Cardiac septum (tissue), 1 donor: ENCODE results near the gene LTV1. TPM values are rescaled to one million over a fixed set of nuclear protein-coding genes. Genes with fewer than 3 reads are reported as not detected.
"Not testable (repeated sequence)": the region's sequence is repeated elsewhere in the genome, so short reads cannot be mapped to it uniquely, and the experiment has no call there.

Source experiments
- DNase-seq: peaks from one replicate; pipeline ENCODE4 v3.0.0-alpha.2; 2020; ENCODE audit warnings: low spot score
- intact Hi-C: fragments of 100-400 bp; cut with DNase I; formaldehyde crosslinking; loops from one replicate; pipeline ENCODE4 v1.14.0; 2022
- total RNA-seq: library from RNA; stranded (reverse); fragmentation: NEBNext Ultra II Directional; extraction: Animal tissue kit (Norgen Biotek cat#: 25700); gene quantifications from one replicate; pipeline ENCODE4 v1.2.1, GENCODE V29; 2021
- donor health status: DM: no; HTN: no; CAD: no.

LTV1 gene
- total RNA-seq, 1 donor from 2014 or later = 14.6 TPM

GRCh38 chr6:143839196-143839595 lies 3.9 kb upstream of the LTV1 start:
- intact Hi-C loops = no loop called here
- DNase-seq = no peak

GRCh38 chr6:143840595-143841265 lies 2.4 kb upstream of the LTV1 start:
- intact Hi-C loops = loop anchor here (5.0 to 10.0 kb wide), 3 partner anchors 98 to 246 kb away; no protein-coding TSS in a partner anchor
- no peak for DNase-seq

GRCh38 chr6:143842461-143842901 lies 657 bp upstream of the LTV1 start:
- no peak for DNase-seq
- intact Hi-C loops = loop anchor here (5.0 to 10.0 kb wide), 3 partner anchors 100 to 248 kb away; no protein-coding TSS in a partner anchor

GRCh38 chr6:143843677-143843999 lies 500 bp downstream of the LTV1 start:
- intact Hi-C loops = loop anchor here (5.0 to 10.0 kb wide), 3 partner anchors 101 to 249 kb away; no protein-coding TSS in a partner anchor
- no peak for DNase-seq

DNA sequence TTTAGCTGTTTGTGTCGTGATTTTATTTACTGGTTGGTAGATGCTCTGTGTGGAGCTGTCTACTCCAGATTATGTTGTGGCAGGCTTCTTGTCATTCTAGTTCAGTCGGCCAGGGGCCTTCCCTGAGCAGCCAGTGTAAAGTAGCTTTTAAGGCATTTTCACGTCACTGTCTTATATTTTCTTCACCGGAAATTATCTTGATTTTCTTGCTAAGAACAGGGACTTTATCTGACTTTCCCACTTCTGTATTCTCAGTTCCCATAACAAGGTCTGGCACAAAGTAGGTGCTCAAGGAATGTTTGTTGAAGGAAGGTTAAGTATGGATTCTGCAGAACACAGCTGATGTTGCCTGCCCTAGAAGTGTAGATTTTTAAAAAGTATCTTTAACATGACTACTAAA lies 868 bp downstream of the LTV1 start:
- intact Hi-C loops = loop anchor here (5.0 to 10.0 kb wide), 3 partner anchors 102 to 249 kb away; no protein-coding TSS in a partner anchor
- DNase-seq = no peak

- no peak for DNase-seq
- intact Hi-C loops = loop anchor here (10.0 kb wide), 1 partner anchor 250 kb away; no protein-coding TSS in a partner anchor
Observed at GRCh38 chr6:143845033-143845432, 1.9 kb downstream of the LTV1 start.

- intact Hi-C loops, DNase-seq: not testable (repeated sequence)
Observed at GRCh38 chr6:143851706-143852105, 8.6 kb downstream of the LTV1 start.

DNA sequence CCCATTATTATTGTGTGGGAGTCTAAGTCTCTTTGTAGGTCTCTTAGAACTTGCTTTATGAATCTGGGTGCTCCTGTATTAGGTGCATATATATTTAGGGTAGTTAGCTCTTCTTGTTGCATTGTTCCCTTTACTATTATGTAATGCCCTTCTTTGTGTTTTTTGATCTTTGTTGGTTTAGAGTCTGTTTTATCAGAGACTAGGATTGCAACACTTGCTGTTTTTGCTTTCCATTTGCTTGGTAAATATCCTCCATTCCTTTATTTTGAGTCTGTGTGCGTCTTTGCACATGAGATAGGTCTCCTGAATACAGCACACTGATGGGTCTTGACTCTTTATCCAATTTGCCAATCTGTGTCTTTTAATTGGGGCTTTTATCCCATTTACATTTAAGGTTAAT lies 11.9 kb downstream of the LTV1 start:
- intact Hi-C loops, DNase-seq: not testable (repeated sequence)

DNA sequence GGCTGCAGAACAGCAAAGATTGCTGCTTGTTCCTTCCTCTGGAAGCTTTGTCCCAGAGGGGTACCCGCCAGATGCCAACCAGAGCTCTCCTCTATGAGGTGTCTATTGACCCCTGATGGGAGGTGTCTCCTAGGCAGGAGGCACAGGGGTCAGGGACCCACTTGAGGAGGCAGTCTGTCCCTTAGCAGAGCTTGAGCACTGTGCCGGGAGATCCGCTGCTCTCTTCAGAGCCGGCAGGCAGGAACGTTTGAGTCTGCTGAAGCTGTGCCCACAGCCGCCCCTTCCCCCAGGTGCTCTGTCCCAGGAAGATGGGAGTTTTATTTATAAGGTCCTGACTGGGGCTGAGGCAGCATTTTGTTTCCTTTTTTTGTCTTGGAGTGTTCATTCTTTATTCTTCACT lies 13.6 kb downstream of the LTV1 start:
- intact Hi-C loops = not testable (repeated sequence)

DNA sequence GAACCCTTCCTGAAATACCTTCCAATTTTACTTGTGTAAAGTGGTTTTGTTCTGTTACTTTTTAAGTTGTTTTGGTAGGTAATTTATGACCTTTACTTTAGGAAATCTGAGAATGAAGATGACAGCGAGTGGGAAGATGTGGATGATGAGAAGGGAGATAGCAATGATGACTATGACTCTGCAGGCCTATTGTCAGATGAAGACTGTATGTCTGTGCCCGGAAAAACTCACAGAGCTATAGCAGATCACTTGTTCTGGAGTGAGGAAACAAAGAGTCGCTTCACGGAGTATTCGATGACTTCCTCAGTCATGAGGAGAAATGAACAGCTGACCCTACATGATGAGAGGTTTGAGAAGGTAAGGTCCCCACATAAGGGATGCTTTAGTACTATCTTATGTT lies 14.5 kb downstream of the LTV1 start:
- intact Hi-C loops = no loop called here
- no peak for DNase-seq

More for the DNA sequence above, 13.6 kb downstream of the LTV1 start:
- not testable (repeated sequence) for DNase-seq

- DNase-seq = no peak
- intact Hi-C loops = no loop called here
Observed at GRCh38 chr6:143859891-143860660, 16.9 kb downstream of the LTV1 start.

- DNase-seq = no peak
Observed at GRCh38 chr6:143863771-143864170, 20.6 kb downstream of the LTV1 start.

DNA sequence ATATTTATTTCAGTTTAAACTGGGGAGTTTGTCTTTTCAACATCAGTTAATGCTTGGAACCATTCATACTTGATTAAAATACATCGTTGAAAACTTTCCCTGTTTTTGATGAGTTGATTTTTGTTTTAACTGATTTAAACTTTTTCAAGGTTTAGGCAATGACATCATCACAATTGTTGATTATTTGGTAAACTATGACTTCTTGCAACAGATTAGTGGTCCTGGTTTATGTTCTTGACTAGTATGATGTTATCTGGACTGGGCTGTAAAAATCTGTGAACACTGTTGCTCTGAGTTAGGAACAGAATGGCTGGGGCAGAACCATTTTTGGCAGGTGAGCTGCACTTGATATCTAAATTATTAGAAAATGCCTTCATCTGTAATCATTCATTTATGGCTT lies 21.1 kb downstream of the LTV1 start, which contains the start of gene ZC2HC1B:
TSS of gene ZC2HC1B (plus strand) at position 241 of the 400 bp plus-strand sequence. CDS start at position 307, 66 bp downstream.
- intact Hi-C loops = no loop called here
- DNase-seq = no peak

More at GRCh38 chr6:143863771-143864170, 20.6 kb downstream of the LTV1 start:
- intact Hi-C loops = no loop called here

DNA sequence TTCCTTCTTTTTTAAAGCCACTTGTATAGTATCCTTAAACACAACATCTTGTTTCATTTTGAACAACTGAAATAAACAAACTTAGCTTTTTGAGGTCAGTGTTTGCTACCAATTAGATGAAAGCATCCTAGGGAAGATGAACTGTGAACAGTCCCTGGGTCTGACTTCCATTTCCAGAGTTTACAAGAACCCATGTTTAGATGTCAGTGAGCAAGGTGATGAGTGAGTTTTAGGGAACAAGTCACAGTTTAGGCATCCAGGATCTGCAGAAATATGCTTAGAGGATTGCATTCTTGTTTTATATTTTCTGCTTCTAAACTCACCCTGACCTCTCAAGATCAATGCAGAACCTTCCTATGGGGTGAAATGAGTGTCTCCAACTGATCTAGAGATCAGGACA lies 24.1 kb downstream of the LTV1 start:
- intact Hi-C loops = no loop called here
- DNase-seq = no peak

DNA sequence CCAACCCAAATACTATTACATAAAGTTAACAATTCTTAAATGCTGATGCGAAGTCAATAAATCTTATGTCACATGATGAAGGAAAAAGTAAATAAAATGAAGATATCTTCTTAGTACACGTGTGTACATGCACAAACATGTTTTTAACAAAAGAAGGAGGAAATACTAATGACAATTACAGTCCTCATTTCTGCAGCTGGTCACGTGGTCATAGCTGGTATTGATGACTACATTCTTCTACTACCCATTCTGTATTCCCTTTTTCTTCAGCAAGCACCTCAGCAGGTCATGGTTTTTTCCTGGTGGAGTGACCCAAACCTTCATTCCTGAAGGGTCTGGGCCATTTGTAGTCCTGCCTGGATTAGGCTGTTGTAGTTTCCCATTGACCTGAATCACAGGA lies 25.7 kb downstream of the LTV1 start:
- intact Hi-C loops, DNase-seq: not testable (repeated sequence)

GRCh38 chr6:143871202-143871730 lies 28.1 kb downstream of the LTV1 start:
- intact Hi-C loops, DNase-seq: not testable (repeated sequence)

DNA sequence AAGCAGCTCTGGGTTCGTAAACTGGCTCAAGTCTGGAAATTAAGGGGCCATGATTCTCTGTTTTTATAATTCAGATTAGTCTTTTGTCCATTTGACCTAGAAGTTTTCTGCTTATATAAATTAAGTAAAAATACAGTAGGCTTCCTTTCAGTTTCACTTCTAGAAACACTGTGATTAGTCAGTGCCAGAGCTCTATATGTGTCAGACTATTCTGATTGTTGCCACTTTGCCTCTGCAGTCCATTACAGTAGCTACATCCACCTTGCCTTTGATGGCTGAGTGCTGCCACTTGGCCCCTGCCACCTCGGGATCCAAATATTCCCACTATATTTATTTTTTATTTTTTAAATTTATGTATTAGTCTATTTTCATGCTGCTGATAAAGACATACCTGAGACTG lies 29.1 kb downstream of the LTV1 start:
- no peak for DNase-seq
- intact Hi-C loops = no loop called here

DNA sequence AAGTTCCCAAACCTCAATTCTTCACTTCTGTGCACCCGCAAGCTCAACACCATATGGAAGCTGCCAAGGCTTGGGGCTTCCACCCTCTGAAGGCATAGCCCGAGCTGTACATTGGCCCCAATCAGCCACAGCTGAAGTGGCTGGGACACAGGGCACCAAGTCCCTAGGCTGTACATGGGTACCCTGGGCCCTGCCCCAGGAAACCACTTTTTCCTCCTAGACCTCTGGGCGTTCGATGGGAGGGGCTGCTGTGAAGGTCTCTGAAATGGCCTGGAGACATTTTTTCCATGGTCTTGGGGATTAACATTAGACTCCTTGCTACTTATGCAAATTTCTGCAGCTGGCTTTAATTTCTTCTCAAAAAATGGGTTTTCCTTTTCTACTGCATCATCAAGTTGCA lies 30.5 kb downstream of the LTV1 start:
- intact Hi-C loops, DNase-seq: not testable (repeated sequence)

GRCh38 chr6:143874503-143874902 lies 31.4 kb downstream of the LTV1 start:
- DNase-seq, intact Hi-C loops: not testable (repeated sequence)

GRCh38 chr6:143877584-143878271 lies 34.6 kb downstream of the LTV1 start:
- DNase-seq = no peak
- intact Hi-C loops = no loop called here
